H1 (cell line): ENCODE data around the gene NCL. TPM values are rescaled to one million over a fixed set of nuclear protein-coding genes. Genes with fewer than 3 reads are reported as not detected.

Experiments used
- BRCA1 ChIP-seq: IDR thresholded peaks from 2 replicates; pipeline ENCODE4 v1.6.1; 2012; ENCODE audit warnings: low read depth, low read length, improper control_type of control experiment
- EP300 ChIP-seq, 2 experiments: IDR thresholded peaks; 1 replicate in 1 of 2; 2 replicates in 1 of 2; pipeline ENCODE4 v1.6.1; 2011 to 2012; ENCODE audit warnings: low read depth in 2 of 2, low read length in 2 of 2, mild to moderate bottlenecking in 2 of 2, borderline replicate concordance in 1 of 2, inconsistent platforms in 1 of 2, moderate library complexity in 1 of 2
- KDM4A ChIP-seq: IDR thresholded peaks from one replicate; pipeline ENCODE4 v1.7.1; 2012; ENCODE audit warnings: low read depth, mild to moderate bottlenecking, moderate library complexity, low read length, inconsistent platforms; ENCODE audit not compliant: severe bottlenecking
- TBP ChIP-seq: IDR thresholded peaks from 2 replicates; pipeline ENCODE4 v1.6.1; 2011; ENCODE audit warnings: low read depth, low read length, improper control_type of control experiment
- YY1 ChIP-seq: IDR thresholded peaks from 2 replicates; pipeline ENCODE4 v1.6.1; 2011; ENCODE audit warnings: low read depth, mild to moderate bottlenecking, low read length
- polyA plus RNA-seq, 7 experiments: library from polyadenylated mRNA; depleted of rRNA in 3 of 7; stranded (reverse) in 5 of 7; unstranded in 2 of 7; fragments of >200 nt in 5 of 7; fragments of 200-250 nt in 2 of 7; gene quantifications; 1 replicate in 5 of 7; 2 replicates in 1 of 7; 4 replicates in 1 of 7; pipeline versions ENCODE4 v1.2.1 to v1.2.3, GENCODE V29; 2011 to 2013; ENCODE audit warnings: missing spikeins in 2 of 7, mixed read lengths in 2 of 7
- total RNA-seq: library from RNA; stranded (reverse); fragmentation: NEBNext Ultra II Directional; extraction: Animal tissue kit (Norgen Biotek cat#: 25700); gene quantifications from 2 replicates; pipeline ENCODE4 v1.2.1, GENCODE V29; 2021

Gene NCL
- total and polyA plus RNA-seq, 2 of the 8 experiments (the other 6 are each of a cell fraction or from before 2014, with no cell fraction given): 61.2 to 1,478 TPM

DNA sequence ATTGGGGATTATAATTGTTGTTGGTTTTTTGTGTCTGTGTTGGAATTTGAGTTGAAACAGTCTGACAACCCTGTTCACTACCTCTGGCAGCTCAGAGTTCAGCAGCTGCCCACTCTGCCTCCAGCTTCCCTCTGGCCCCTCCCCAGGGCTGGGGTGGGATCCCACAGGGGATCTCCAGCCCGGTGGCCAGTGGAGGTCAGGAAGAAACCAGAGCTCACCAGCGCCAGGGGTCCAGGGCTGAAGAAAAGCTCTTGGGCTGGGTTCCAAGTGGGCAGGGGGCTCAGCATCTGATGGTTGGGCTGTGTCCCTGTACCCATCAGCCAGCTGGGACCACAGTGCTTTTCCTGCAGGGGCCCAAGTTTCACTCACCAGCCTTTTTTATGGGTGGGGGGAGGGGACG is 16.5 kb upstream of the NCL start (continued):
- no peak for TF ChIP-seq TBP
- TF ChIP-seq BRCA1: no peak
- no peak for TF ChIP-seq YY1
- no peak for TF ChIP-seq KDM4A
- TF ChIP-seq EP300 (IDR thresholded peaks at IDR 0.05; ENCODE audit: borderline replicate concordance in 1 of 2, low read depth in 2 of 2, low read length in 2 of 2): no peak
